Measurements from ENCODE around the gene RNF213.
A peak's percentile ranks its signal among the peaks of the same experiment; 100 is the strongest.
"Not testable (repeated sequence)": the region's sequence is repeated elsewhere in the genome, so short reads cannot be mapped to it uniquely, and the experiment has no call there.

The RNF213 gene

GRCh38 chr17:80394629-80395216 lies 134.1 kb downstream of the RNF213 start:
- no peak overlapping the region for H3K27ac ChIP-seq
- H3K4me3 ChIP-seq: no peak overlapping the region

- Histone ChIP-seq H3K4me3 (no peak overlapping the region), H3K27ac (no peak overlapping the region)
Observed at GRCh38 chr17:80395402-80396151, 134.9 kb downstream of the RNF213 start.

GRCh38 chr17:80396157-80397033 lies 135.7 kb downstream of the RNF213 start:
- peak overlapping the region in 1 of 21 experiments; percentile 35 for H3K27ac ChIP-seq
- no peak overlapping the region for H3K4me3 ChIP-seq

- H3K27ac ChIP-seq: peak overlapping the region in 1 of 21 experiments; percentile 35
Observed at GRCh38 chr17:80397034-80397387, 136.4 kb downstream of the RNF213 start.

GRCh38 chr17:80397686-80398085 lies 137.0 kb downstream of the RNF213 start:
- Histone ChIP-seq H3K27ac (no peak overlapping the region), H3K4me3 (no peak overlapping the region)

More at GRCh38 chr17:80397034-80397387, 136.4 kb downstream of the RNF213 start:
- no peak overlapping the region for H3K4me3 ChIP-seq

GRCh38 chr17:80401086-80401485 lies 140.4 kb downstream of the RNF213 start:
- H3K27ac ChIP-seq: not testable (repeated sequence)

GRCh38 chr17:80402102-80402501 lies 141.4 kb downstream of the RNF213 start:
- H3K4me3 ChIP-seq: not testable (repeated sequence)

More at GRCh38 chr17:80401086-80401485, 140.4 kb downstream of the RNF213 start:
- not testable (repeated sequence) for H3K4me3 ChIP-seq

GRCh38 chr17:80402959-80403358 lies 142.3 kb downstream of the RNF213 start:
- no peak overlapping the region for H3K4me3 ChIP-seq
- H3K27ac ChIP-seq: no peak overlapping the region

More at GRCh38 chr17:80402102-80402501, 141.4 kb downstream of the RNF213 start:
- not testable (repeated sequence) for H3K27ac ChIP-seq

- no peak overlapping the region for H3K4me3 ChIP-seq
- H3K27ac ChIP-seq: no peak overlapping the region
Observed at GRCh38 chr17:80406146-80406545, 145.5 kb downstream of the RNF213 start.

GRCh38 chr17:80407917-80408316 lies 147.3 kb downstream of the RNF213 start:
- H3K4me3 ChIP-seq, H3K27ac ChIP-seq: not testable (repeated sequence)

- Histone ChIP-seq H3K4me3 (no peak overlapping the region), H3K27ac (no peak overlapping the region)
Observed at GRCh38 chr17:80408872-80409271, 148.2 kb downstream of the RNF213 start.

- no peak overlapping the region for H3K27ac ChIP-seq
- no peak overlapping the region for H3K4me3 ChIP-seq
Observed at GRCh38 chr17:80409626-80410025, 149.0 kb downstream of the RNF213 start.

GRCh38 chr17:80410441-80411087 lies 149.9 kb downstream of the RNF213 start:
- not testable (repeated sequence) for H3K27ac ChIP-seq, H3K4me3 ChIP-seq

GRCh38 chr17:80413771-80414507 lies 153.3 kb downstream of the RNF213 start:
- Histone ChIP-seq H3K27ac (peak overlapping the region in 5 of 21 experiments; percentile 84 to 99 (median 93)), H3K4me3 (peak overlapping the region; percentile 67 to 97 (median 82))

GRCh38 chr17:80414508-80414802 lies 153.8 kb downstream of the RNF213 start:
- peak overlapping the region; percentile 67 to 97 (median 82) for H3K4me3 ChIP-seq
- peak overlapping the region in 16 of 21 experiments; percentile 78 to 99 (median 96) for H3K27ac ChIP-seq

- Histone ChIP-seq H3K27ac (peak within 1 kb of the TSS; percentile 78 to 99 (median 95)), H3K4me3 (peak within 1 kb of the TSS; percentile 67 to 97 (median 82))
Observed at GRCh38 chr17:80414803-80415625, 154.4 kb downstream of the RNF213 start, which contains the start of gene ENDOV. ENDOV (plus strand) TSS chr17:80415167; CDS start chr17:80415195, 28 bp downstream.

GRCh38 chr17:80415626-80416137 lies 155.0 kb downstream of the RNF213 start:
- Histone ChIP-seq H3K4me3 (peak overlapping the region; percentile 67 to 97 (median 82)), H3K27ac (peak overlapping the region; percentile 78 to 99 (median 95))

All from skin epidermis (tissue), 12 donors.